ENCODE measurements around the gene GSTO1. TPM values are rescaled to one million over a fixed set of nuclear protein-coding genes. Genes with fewer than 3 reads are reported as not detected.
A peak's percentile ranks its signal among the peaks of the same experiment; 100 is the strongest.

The GSTO1 gene
- total and polyA plus RNA-seq, 11 donors = 194 to 699 (median 224) TPM

GRCh38 chr10:104253606-104254410 is 884 bp upstream of the GSTO1 start:
- peaks cover 0 to 27% (median 17%) of the 10 kb centered on the region in 9 donors for H3K36me3 ChIP-seq
- DNase-seq (no peak), ATAC-seq (no peak)
- H3K9me3 ChIP-seq = no peaks in the 10 kb centered on the region
- no peaks in the 10 kb centered on the region for H3K27me3 ChIP-seq
- WGBS, 4 donors = 84 to 87% (median 86%) methylated on average over 10 of the region's 10 CpGs
- intact Hi-C loops (cut with DNase I) = loop anchor here in 3 of 10 donors (1.0 to 10.0 kb wide), 5 partner anchors 21 to 132 kb away; partner anchors contain the start of genes CFAP43 (in 2 of the 3) and SFR1 (in 2 of the 3)
- peak overlapping the region; percentile 76 to 98 (median 86) for H3K4me3 ChIP-seq
- peaks cover 3 to 41% (median 26%) of the 10 kb centered on the region in 12 donors for H3K4me1 ChIP-seq
- peak overlapping the region; percentile 96 to 100 (median 98) for H3K27ac ChIP-seq
- TF ChIP-seq CTCF (IDR thresholded peaks at IDR 0.05) (no peak), POLR2A (IDR thresholded peaks at IDR 0.05) (no peak)

GRCh38 chr10:104255311-104255981 is 754 bp downstream of the GSTO1 start:
- TF ChIP-seq POLR2A (IDR thresholded peaks at IDR 0.05) = peak in 1 of 2 donors; percentile 25
- no peak for TF ChIP-seq CTCF (IDR thresholded peaks at IDR 0.05)
- intact Hi-C loops (cut with DNase I) = loop anchor here in 2 of 10 donors (2.0 to 10.0 kb wide), 2 partner anchors 23 to 131 kb away; partner anchors contain the start of genes CFAP43 (in 1 of the 2) and SFR1 (in 1 of the 2)
- Histone ChIP-seq H3K27ac (peak overlapping the region; percentile 96 to 100 (median 98)), H3K36me3 (peaks cover 0 to 43% (median 33%) of the 10 kb centered on the region in 9 donors), H3K9me3 (no peaks in the 10 kb centered on the region), H3K27me3 (no peaks in the 10 kb centered on the region), H3K4me3 (peak overlapping the region; percentile 76 to 98 (median 86)), H3K4me1 (peaks cover 3 to 57% (median 41%) of the 10 kb centered on the region in 12 donors)
- 0% methylated on average over 12 of the region's 12 CpGs for WGBS, 4 donors
- DNase-seq = peak in 1 of 5 donors; percentile 18
- peak; percentile 29 to 69 (median 55) for ATAC-seq

GRCh38 chr10:104256335-104256961 is 1.8 kb downstream of the GSTO1 start:
- ATAC-seq = peak in 1 of 4 donors; percentile 19
- H3K27ac ChIP-seq = peak overlapping the region; percentile 96 to 100 (median 98)

More at GRCh38 chr10:104256335-104256961, 1.8 kb downstream of the GSTO1 start:
- intact Hi-C loops (cut with DNase I) = loop anchor here in 1 of 10 donors (10.0 kb wide), 1 partner anchor 132 kb away; the partner anchor contains the start of gene SFR1
- 11 to 33% (median 17%) methylated on average over 1 of the region's 1 CpG for WGBS, 4 donors
- H3K27me3 ChIP-seq = no peaks in the 10 kb centered on the region
- H3K4me3 ChIP-seq = peak overlapping the region in 11 of 12 donors; percentile 76 to 98 (median 87)
- DNase-seq = no peak
- H3K9me3 ChIP-seq = no peaks in the 10 kb centered on the region
- H3K36me3 ChIP-seq = peaks cover 0 to 53% (median 44%) of the 10 kb centered on the region in 9 donors
- TF ChIP-seq CTCF (IDR thresholded peaks at IDR 0.05) (no peak), POLR2A (IDR thresholded peaks at IDR 0.05) (no peak)
- H3K4me1 ChIP-seq = peaks cover 3 to 68% (median 51%) of the 10 kb centered on the region in 12 donors

Data from heart left ventricle (tissue), 16 donors.